Tongue (tissue), 2 donors: ENCODE measurements around the gene FADS1. TPM values are rescaled to one million over a fixed set of nuclear protein-coding genes. Genes with fewer than 3 reads are reported as not detected.

Experiments used
- DNase-seq: peaks from one replicate; pipeline ENCODE4 v3.0.0-alpha.2; 2015
- total RNA-seq: library from RNA; depleted of rRNA; stranded (reverse); fragments of >200 nt; gene quantifications from one replicate; pipeline ENCODE4 v1.2.3, GENCODE V29; 2014

The FADS1 gene
- total RNA-seq, 1 donor from 2014 or later = 17.8 TPM

DNA sequence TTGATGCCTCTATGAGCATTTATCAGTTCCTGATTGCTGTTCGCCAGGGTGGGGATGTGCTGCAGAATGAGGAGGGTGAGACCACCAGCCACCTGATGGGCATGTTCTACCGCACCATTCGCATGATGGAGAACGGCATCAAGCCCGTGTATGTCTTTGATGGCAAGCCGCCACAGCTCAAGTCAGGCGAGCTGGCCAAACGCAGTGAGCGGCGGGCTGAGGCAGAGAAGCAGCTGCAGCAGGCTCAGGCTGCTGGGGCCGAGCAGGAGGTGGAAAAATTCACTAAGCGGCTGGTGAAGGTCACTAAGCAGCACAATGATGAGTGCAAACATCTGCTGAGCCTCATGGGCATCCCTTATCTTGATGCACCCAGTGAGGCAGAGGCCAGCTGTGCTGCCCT is 21.3 kb downstream of the FADS1 start:
- DNase-seq = no peak

DNA sequence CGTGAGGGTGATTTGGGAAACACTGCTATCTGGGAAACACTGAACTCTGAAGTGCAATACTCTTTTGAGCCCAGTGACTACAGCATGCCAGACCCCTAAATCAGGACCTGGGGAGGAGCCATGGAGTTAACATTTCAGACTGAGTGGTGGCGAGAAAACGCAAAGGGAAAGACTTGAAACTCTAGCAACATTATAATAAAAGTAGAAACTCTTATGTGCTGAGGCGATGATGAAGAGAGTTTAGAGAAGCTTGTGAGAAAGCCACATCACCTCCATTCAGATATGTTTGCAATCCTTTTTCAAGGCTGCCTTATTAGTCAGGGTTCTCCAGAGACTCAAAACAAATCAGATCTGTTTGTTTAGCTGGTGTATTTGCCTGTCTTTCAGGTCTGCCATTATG is 22.2 kb downstream of the FADS1 start:
- DNase-seq = no peak

DNA sequence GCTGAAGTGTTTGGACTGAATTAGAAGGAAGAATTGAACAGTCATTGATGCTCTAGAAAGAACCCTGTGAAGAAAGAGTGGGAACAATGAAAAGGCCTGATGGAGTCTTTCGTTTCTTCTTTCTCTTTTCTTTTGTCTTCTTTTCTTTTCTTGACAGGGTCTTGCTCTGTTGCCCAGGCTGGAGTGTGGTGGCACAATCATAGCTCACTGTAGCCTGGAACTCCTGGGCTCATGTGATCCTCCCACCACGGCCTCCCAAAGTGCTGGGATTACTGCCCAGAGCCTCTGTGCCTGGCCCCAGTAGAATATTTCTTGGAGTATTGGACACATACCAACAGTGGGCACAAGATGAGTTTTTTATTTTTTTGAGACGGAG is 23.0 kb downstream of the FADS1 start:
- no peak for DNase-seq

DNA sequence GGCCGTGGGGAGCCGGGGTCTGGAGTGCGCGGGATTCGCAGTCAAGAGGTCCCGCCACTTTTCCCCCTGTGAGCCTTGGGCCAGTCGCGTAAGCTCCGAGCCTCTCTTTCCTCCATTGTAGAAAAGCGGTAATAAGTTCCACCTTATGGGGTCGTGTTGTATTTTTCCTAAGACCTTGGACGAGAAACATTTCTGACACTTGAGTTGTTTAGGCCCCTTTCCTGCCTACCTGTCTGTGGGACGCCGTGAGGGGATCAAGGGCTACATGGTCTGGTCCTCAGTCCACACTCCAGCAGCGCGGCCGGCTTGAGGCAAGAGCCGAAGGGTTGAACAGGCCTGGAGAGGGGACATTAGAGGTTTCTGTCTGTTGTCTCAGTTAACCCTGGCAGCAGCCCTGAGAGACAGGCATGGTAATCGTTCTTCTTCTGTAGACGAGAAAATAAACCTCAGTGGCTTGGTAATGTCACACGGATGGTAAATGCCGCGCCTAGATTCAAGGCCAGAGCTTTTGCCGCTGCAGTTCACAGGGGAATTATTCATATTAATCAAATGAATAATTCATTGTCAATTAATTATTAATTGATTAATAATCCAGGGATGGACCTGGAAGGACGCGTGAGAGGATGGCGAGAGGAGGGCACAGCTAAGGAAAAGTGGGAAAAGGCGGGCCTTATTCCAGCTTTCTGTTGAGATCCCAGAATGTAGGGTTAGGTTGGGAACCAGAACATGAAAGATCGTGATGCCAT is 23.5 kb downstream of the FADS1 start:
- no peak for DNase-seq

DNA sequence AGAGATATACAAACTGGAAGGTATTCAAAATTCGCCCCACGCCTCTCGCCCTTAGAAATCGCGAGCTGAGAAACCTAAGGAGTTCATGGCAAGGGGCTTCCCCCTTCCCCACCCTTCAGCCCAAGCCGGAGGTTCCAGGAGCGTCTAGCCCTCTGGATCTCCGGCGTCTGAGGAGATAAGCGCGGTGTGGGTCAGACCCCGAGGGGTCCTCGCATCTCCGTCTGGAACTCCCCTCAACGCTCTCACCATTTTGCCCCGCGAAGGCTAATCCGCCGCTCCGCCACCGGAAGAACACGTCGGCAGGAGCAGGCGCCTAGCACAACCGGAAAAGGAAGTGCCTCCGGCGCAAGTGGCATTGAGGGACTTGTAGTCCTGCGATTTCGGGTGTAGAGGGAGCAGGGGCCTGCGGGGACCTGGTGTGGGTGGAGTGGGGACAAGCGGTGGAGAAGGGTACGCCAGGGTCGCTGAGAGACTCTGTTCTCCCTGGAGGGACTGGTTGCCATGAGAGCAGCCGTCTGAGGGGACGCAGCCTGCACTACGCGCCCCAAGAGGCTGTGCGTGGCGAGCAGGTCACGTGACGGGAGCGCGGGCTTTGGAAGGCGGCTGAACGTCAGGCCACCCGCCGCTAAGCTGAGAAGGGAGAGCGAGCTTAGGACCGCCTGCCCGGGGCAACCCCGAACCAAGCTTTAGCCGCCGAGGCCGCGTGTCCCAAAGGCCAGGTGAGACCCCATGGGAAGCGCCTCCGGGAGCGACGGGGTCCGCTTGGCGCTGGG is 24.3 kb downstream of the FADS1 start, which contains the start of the genes FEN1 and TMEM258:
FEN1 (plus strand) TSS at position 602 of the 773 bp plus-strand sequence. CDS start 2,451 bp downstream, outside the sequence.
TMEM258 (minus strand) TSS at position 290 of the 773 bp plus-strand sequence; CDS start at position 249, 41 bp downstream.
- peak; percentile 96 for DNase-seq

DNA sequence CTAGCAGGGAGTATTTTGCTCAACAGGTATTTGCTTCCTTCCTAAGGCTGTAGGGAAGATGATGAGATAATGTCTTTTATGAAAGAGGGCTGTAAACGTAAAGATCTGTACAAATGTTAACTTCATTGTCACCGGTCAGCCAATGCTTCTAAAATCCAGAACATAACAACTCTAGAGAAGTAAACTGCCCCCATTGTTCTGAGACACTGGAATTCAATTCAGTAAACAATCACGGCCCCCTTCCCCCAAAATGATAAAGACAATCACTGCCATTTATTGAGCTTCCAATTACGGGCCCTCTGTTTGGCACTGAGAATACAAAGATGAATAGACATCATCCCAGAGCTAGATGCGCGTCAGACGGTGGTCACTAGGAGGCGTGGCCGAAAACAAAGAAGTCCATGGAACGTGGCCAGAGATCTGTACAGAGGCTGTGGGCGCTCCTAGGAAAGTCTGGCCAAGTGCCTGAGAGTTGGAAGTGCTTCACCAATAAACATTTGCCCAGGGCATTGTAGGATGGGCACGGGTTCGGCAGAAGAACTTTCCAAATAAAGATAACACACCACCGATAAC is 25.0 kb downstream of the FADS1 start:
- DNase-seq = peak; percentile 92

DNA sequence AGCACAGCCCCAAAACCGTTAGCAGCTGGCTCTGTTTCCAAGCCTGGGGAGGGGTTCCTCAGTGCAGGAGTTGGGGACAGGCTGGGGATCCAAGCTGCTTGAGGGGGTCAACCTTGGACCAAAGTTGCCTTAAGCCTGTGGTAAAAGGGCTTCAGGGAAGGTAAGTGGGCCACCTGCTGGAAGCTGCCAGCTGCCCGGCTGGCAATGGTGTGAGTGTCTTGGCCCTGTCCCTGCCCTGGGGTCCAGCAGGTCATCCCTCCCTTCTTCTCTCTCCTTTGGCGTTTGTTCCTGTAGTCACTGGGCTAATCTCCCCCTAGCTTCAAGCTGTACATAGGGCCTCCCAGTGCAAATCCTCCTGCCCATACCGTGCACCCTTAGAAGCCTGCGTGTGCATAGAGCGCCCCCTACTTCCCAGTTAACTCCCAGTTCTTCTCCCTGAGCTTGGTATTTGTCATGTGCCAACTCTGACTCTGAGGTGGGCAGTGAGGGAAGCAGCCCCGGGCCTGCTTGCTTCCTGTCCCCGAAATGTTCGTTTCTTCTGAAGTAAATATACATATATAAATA is 28.8 kb downstream of the FADS1 start:
- DNase-seq = peak; percentile 54

DNA sequence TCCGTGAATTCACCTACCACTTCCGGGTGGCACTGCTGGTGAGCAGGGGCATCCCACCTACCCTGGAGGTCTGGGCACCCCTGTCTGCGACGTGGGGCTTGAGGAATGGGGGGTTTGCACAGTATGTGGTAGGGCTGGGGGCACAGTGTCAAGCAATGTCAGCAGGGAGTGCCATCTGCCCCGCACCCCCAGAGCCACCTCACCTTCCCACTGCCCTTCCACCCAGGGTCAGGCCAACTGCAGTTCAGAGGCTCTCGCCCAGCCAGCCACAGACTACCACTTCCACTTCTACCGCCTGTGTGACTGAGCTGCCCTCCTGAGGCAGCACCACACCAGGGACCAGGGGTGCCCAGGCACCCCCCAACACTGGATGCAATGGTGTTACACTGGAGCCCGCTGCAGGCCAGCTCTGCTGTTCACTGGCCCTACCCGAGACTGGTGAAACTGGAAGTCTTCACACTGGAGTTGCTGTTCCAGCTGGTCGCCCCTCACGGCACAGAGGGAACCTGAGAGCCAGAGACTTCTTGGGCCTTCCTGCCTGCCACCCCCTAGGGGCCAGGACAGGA is 30.9 kb downstream of the FADS1 start:
- no peak for DNase-seq

DNA sequence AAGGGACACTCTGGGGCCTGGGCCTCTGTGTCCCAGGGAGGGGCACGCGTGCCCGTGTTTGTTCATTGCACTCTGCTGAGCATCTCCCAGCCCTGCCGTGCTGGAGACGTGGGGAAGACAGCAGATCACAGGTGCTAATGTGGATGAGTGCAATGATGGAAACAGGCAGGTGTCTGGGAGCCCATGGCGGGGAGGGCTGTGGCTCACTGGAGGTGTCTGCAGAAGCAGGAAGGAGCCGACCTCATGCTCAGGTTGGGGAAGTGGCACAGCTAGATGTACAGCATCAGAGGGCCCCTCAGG is 32.3 kb downstream of the FADS1 start:
- no peak for DNase-seq

DNA sequence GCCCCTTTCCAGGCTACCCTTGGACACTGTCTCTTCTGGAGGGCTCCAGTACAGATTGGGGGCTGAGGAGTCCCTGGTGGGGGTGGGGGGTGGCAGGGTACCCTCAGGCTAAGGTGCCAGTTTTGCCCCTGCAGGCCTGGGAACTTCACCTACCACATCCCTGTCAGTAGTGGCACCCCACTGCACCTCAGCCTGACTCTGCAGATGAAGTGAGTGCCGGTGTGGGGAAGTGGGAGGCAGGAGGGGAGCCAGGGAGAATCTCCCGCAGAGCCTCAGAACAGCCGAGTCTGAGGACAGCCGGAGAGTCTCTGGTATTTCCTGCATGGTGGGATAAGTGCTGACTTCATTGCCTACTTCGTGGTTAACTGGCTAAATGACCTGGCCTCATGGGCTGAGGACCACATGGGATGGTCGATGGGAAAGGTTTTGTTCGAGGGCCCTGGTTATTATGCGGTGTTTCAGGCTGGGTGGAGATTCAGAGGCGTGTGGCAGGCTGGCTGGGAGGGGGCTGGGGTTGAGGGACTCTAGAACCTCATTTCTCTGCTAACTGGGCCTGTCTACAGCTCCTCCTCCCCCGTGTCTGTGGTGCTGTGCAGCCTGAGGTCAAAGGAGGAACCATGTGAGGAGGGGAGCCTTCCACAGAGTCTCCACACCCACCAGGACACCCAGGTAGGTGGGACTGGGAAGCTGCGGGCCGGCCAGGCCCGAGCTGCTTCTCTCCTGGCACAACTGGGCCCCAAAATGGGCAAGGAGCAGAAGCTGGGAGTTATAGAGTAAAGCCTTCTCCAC is 32.9 kb downstream of the FADS1 start:
- no peak for DNase-seq

DNA sequence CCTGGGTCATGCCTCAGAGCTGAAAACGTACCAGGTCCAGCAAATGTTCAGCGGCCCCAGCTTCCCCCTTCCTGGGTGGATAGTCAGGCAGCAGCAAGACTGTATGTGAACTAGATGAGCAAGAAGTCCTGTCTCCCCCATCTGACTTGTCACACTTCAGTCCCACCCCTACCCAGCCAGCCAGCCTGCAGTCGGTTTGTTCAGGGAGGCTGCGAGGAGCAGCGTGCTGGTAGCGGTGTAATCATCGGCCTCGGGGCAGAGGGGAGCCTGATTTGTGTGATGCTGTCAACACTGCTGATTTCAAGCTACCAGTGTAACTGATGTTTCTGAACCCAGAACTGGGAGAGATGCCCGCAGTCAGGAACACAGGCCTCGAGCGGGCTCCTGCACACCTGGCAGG is 34.0 kb downstream of the FADS1 start:
- DNase-seq = no peak

DNA sequence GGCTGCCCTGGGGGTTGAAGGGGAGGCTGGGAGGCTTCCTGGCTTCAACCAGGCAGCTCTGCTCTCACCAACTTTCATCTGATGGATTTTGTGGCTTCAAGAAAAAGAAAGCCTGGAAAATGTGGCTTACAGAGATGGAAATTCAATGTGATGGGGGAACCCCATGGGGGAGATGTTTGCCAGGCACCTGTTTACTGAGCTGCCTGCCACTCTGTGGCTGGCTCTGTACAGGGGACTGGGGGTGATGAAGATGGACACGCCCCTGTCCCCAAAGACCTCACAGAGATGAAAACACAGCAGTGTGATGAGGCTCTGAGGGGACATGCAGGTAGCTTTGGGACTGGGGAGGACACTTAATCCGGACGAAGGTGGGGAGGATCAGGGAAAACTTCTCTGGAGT is 34.5 kb downstream of the FADS1 start:
- peak; percentile 63 for DNase-seq

DNA sequence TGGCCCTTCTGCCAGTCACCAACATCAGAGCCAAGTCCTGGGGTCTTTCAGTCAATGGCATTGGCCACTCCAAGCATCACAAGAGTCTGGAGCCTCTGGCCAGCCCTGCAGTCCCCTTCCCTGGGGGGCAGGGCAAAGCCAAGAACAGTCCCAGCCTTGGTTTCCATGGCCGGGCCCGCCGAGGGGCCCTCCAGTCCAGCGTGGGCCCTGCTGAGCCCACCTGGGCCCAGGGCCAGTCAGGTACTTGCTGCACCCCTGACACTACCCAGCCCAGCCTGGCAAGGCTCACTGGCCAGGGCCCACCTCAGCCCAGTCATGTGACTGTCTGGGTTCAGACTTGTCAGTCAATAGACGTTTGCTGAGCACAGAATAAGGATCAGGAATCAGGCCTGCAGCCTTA is 35.2 kb downstream of the FADS1 start:
- DNase-seq = no peak

DNA sequence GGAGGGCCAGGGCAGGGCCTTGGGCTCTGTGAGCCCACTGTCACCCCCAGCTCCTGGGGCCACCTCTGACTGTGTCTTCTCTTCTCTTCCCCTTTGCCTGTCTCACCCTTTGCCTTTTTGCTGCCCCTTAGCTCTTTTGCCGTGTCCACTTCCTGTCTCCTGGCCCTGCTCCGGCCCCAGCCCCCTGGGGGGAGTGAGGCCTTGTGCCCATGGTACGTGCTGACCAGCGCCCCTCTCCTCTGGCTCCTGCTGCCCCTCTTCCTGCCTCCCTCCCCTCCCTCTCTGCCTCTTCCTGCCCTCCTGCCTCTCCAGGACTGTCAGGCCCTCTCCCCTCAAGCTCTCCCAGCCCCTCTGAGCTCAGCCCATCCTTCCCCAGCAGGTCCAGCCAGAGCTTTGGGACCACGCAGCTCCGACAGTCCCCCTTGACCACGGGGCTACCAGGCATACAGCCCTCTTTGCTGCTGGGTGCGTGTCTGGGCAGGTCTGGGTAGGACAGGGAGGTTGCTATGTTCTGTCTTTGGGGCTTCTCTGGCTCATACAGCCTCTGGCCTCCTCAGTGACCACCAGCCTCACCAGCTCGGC is 36.1 kb downstream of the FADS1 start:
- no peak for DNase-seq

DNA sequence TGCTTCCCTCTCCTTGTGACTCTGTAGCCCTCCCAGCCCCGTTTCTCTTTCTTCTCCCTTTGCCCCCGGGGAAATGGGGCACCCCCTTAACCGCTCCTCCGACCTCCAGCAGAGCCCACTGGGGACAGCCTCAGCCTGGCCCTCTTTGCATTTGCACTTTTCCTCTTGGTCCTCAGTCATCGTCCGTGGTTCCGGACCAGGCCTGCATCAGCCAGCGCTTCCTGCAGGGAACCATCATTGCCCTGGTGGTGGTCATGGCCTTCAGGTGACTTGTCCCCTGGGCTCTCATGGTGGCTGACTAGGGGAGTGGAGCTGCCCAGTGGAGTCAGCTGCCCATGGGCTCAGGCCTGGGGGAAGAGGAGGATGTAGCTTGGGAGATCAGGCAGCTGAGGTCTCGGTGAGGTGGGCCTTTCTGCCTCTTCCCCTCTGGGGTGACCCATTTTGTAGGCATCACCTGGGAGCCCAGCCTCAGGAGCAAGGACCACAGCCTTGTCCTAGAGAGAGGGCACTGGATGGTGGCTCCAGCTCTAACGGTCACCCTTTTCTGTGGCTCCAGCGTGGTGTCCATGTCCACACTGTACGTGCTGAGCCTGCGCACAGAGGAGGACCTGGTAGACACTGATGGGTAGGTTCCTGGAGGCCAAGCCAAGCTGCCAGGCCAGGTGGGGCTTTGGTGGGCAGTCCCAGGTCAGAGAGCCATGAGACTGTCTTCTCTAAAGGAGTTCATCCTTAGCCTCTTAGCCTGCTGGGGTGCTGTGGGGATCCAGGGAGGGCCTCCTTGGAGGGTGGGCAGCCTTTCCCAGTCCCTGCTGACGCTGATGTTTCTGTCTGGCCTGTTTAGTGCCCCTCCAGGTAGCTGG is 36.9 kb downstream of the FADS1 start:
- DNase-seq = no peak

DNA sequence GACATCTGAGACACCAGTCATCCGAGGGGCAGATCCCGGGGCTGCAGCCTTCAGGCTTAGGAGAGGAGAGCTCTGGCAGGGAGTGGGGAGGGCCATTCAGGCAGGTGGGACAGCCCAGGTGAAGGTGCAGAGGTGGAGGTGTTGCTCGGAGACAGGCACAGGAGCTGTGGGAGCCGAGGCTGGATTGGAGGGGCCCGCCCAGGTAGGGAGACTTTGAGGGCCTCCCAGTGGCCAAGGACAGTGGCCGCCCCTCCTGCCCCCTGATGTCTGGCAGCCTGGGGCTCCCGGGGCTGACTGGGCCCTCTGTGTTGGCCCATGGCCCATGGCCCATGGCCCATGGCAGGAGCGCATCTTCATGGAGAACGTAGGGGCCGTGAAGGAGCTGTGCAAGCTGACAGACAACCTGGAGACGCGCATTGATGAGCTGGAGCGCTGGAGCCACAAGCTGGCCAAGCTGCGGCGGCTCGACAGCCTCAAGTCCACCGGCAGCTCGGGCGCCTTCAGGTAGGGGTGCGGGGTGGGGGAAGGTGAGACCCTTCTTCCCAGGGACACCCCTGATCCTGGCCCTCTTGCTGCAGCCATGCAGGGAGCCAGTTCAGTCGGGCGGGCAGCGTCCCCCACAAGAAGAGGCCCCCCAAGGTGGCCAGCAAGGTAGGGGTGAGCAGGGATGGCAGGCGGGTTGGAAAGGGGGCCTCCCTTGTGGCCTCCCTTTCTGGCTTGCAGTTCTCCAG is 37.7 kb downstream of the FADS1 start:
- no peak for DNase-seq

DNA sequence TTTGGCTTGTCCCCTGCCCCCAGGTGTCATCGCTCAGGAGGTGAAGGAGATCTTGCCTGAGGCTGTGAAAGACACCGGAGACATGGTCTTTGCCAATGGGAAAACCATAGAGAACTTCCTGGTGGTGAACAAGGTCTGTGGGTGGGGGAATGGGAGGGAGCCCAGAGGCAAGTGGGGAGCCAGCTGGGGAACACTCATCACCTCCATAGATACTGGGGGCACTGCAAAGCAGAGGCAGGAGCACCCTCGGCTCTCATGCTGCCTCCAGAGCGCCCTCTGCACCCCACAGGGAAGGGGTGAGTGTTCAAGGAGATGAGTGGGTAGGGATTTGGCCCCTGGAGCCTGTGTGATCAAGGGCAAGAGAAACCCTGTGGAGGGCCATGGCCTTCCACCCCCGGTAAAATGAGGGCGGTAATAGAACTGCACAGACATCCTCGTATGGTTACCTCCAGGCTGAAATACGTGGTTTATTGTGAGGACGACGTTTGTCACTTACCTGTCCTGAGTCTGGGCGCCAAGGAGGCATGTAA is 38.4 kb downstream of the FADS1 start:
- DNase-seq = no peak

DNA sequence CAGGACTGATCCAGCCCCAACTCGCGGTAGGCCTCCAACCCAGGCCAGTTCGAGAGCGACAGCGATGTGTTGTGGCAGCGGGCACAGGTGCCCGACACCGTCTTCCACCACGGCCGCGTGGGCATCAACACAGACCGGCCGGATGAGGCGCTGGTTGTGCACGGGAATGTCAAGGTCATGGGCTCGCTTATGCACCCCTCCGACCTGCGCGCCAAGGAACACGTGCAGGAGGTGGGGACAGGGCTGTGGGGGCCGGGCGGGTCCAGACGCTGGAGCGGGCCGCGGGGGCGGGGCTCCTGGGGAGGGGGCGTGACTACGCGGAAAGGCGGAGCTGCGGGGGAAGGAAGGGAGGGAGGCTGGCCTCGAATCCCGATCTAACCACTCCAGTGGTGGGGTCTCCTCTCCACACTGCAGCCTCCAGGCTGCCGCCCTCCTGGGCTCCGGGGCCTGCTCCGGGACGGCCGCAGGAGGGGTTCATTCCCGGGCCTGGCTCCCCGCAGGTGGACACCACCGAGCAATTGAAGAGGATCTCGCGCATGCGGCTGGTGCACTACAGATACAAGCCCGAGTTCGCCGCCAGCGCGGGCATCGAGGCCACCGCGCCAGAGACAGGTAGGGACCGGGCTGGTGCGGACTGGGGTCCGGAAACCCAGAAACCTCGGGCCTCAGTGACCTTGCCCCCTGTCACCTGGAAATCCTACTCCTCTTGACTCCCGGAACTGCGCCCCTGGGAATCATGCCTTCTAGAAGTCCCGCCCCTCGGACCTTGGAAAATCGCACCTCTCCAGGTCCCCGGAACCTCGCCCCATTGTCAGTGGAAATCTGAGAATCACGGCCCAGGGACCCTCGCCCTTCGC is 39.3 kb downstream of the FADS1 start:
- peak; percentile 49 for DNase-seq
